Effector memory CD4-positive, alpha-beta T cell (primary cell): ENCODE results near the gene MINPP1.

Source experiments
- DNase-seq, 3 donors: peaks; one replicate each; pipeline ENCODE4 v3.0.0-alpha.2; 2020
- H3K27ac ChIP-seq: 2 replicates; pipeline ENCODE4 v1.7.0; 2013; ENCODE audit warnings: mild to moderate bottlenecking, low read length, moderate library complexity; ENCODE audit not compliant: insufficient read depth, poor library complexity, severe bottlenecking
- H3K27me3 ChIP-seq: replicated peaks from 2 replicates; pipeline ENCODE4 v1.7.0; 2013; ENCODE audit warnings: mild to moderate bottlenecking, low read length; ENCODE audit not compliant: insufficient read depth, control insufficient read depth, poor library complexity, severe bottlenecking
- H3K36me3 ChIP-seq: 2 replicates; pipeline ENCODE4 v1.7.0; 2013; ENCODE audit warnings: mild to moderate bottlenecking, low read length, moderate library complexity; ENCODE audit not compliant: control insufficient read depth, insufficient read depth
- H3K4me1 ChIP-seq: 2 replicates; pipeline ENCODE4 v1.7.0; 2013; ENCODE audit warnings: low read length, mild to moderate bottlenecking; ENCODE audit not compliant: control insufficient read depth, insufficient read depth, poor library complexity, severe bottlenecking
- H3K4me3 ChIP-seq: 2 replicates; pipeline ENCODE4 v1.7.0; 2013; ENCODE audit warnings: low read length, low read depth, mild to moderate bottlenecking; ENCODE audit not compliant: insufficient read depth, poor library complexity, severe bottlenecking
- H3K9me3 ChIP-seq: 2 replicates; pipeline ENCODE4 v1.7.0; 2013; ENCODE audit warnings: mild to moderate bottlenecking, low read length, moderate library complexity; ENCODE audit not compliant: control insufficient read depth

The MINPP1 gene

GRCh38 chr10:87544721-87545120 is 40.0 kb downstream of the MINPP1 start:
- Histone ChIP-seq H3K9me3 (peaks cover 4% of the 10 kb centered on the region), H3K27me3 (no peaks in the 10 kb centered on the region), H3K27ac (no peak overlapping the region), H3K4me1 (no peaks in the 10 kb centered on the region), H3K36me3 (peaks cover 17% of the 10 kb centered on the region), H3K4me3 (no peak overlapping the region)
- no peak for DNase-seq

GRCh38 chr10:87545783-87546182 is 41.1 kb downstream of the MINPP1 start:
- H3K4me3 ChIP-seq, result no peak overlapping the region
- peaks cover 17% of the 10 kb centered on the region for H3K36me3 ChIP-seq
- H3K27me3 ChIP-seq, result no peaks in the 10 kb centered on the region
- no peak overlapping the region for H3K27ac ChIP-seq
- H3K9me3 ChIP-seq, result peaks cover 4% of the 10 kb centered on the region
- no peaks in the 10 kb centered on the region for H3K4me1 ChIP-seq
- DNase-seq, result no peak

- H3K4me1 ChIP-seq, result no peaks in the 10 kb centered on the region
- H3K36me3 ChIP-seq, result peaks cover 14% of the 10 kb centered on the region
- H3K9me3 ChIP-seq, result peaks cover 4% of the 10 kb centered on the region
- H3K27me3 ChIP-seq, result no peaks in the 10 kb centered on the region
- H3K27ac ChIP-seq, result no peak overlapping the region
- DNase-seq, result no peak
- no peak overlapping the region for H3K4me3 ChIP-seq
Measured at GRCh38 chr10:87546210-87546609, 41.5 kb downstream of the MINPP1 start.

GRCh38 chr10:87546971-87547413 is 42.3 kb downstream of the MINPP1 start:
- Histone ChIP-seq H3K27me3 (no peaks in the 10 kb centered on the region), H3K9me3 (peaks cover 4% of the 10 kb centered on the region), H3K36me3 (peaks cover 12% of the 10 kb centered on the region), H3K4me1 (no peaks in the 10 kb centered on the region), H3K27ac (no peak overlapping the region), H3K4me3 (no peak overlapping the region)
- DNase-seq, result no peak

DNA sequence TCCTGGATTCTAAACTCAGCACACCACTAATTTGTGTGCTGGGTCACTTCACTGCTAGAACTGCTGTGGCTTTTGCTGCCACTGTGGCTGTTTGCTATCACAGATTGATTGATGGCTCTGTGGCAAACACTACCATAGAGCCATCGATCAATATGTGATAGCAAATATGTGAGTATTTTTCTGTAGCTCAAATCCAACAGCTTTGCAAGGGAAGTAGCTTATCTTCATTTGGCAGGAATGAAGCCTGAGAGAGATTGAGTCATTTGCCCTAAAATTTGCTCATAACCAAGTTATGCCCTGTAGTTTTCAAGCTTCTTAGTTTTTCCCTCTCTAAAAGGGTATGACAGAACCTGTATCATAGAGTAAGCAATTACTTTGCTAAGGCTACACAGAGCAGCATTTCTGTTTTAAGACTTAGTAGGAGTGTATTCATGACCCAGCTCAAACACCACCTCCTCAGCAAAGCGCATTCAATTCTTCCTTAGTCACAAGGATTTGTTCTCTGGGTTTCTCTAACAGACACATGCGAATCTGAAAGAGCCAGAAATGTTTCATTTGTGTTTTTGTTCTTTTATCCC is 43.1 kb downstream of the MINPP1 start:
- no peak overlapping the region for H3K27ac ChIP-seq
- DNase-seq, result no peak
- H3K36me3 ChIP-seq, result peaks cover 8% of the 10 kb centered on the region
- no peak overlapping the region for H3K4me3 ChIP-seq
- no peaks in the 10 kb centered on the region for H3K4me1 ChIP-seq
- peaks cover under 1% of the 10 kb centered on the region for H3K9me3 ChIP-seq
- H3K27me3 ChIP-seq, result no peaks in the 10 kb centered on the region

- H3K27me3 ChIP-seq, result no peaks in the 10 kb centered on the region
- no peaks in the 10 kb centered on the region for H3K4me1 ChIP-seq
- DNase-seq, result no peak
- no peak overlapping the region for H3K27ac ChIP-seq
- no peak overlapping the region for H3K4me3 ChIP-seq
- peaks cover 3% of the 10 kb centered on the region for H3K36me3 ChIP-seq
- no peaks in the 10 kb centered on the region for H3K9me3 ChIP-seq
Measured at GRCh38 chr10:87550741-87551140, 46.0 kb downstream of the MINPP1 start.

DNA sequence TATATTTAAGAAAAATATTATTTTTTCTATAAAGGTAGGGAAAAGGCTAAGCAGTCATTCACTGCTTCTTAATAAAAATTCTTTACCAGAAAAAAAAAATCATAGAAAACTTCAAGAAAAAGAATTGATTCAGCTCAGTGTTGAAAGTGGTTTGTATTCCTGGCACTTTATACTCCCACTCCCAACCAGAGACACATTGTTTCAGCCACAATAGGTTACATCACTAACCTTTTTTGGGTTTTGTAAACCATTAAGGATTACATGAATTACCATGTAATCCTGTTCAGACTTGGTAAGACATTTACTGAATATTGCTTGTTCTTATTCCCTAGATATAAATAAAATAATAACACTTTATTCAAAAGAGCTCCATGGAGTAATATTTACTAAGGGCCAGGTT is 46.6 kb downstream of the MINPP1 start:
- Histone ChIP-seq H3K27ac (no peak overlapping the region), H3K27me3 (no peaks in the 10 kb centered on the region), H3K9me3 (no peaks in the 10 kb centered on the region), H3K4me3 (no peak overlapping the region), H3K36me3 (peaks cover 3% of the 10 kb centered on the region), H3K4me1 (no peaks in the 10 kb centered on the region)
- no peak for DNase-seq

GRCh38 chr10:87552248-87552929 is 47.7 kb downstream of the MINPP1 start:
- Histone ChIP-seq H3K27ac (no peak overlapping the region), H3K36me3 (peaks cover 3% of the 10 kb centered on the region)

DNA sequence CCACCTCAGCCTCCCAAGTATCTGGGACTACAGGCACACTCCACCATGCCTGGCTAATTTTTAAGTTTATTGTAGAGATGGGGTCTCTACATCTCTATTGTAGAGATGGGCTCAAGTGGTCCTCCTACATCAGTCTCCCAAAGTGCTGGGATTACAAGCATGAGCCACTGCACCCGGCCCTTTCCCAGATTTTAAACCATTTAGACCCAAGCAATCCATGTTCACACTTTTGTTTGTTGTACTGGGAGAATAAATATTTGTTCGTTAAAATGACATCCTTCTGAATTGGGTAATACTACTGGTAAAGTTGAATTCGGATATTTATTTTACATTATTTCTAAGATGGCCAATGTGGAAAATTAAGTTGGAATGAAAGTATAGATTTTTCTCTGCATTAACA is 52.7 kb downstream of the MINPP1 start:
- H3K4me3 ChIP-seq, result no peak overlapping the region
- H3K36me3 ChIP-seq, result peaks cover 3% of the 10 kb centered on the region
- no peaks in the 10 kb centered on the region for H3K9me3 ChIP-seq
- no peaks in the 10 kb centered on the region for H3K27me3 ChIP-seq
- no peak overlapping the region for H3K27ac ChIP-seq
- H3K4me1 ChIP-seq, result no peaks in the 10 kb centered on the region
- no peak for DNase-seq

More at GRCh38 chr10:87552248-87552929, 47.7 kb downstream of the MINPP1 start:
- H3K9me3 ChIP-seq, result no peaks in the 10 kb centered on the region
- no peaks in the 10 kb centered on the region for H3K27me3 ChIP-seq
- DNase-seq, result no peak
- no peak overlapping the region for H3K4me3 ChIP-seq
- H3K4me1 ChIP-seq, result no peaks in the 10 kb centered on the region

GRCh38 chr10:87558333-87558732 is 53.6 kb downstream of the MINPP1 start:
- Histone ChIP-seq H3K9me3 (no peaks in the 10 kb centered on the region), H3K36me3 (no peaks in the 10 kb centered on the region), H3K4me3 (no peak overlapping the region), H3K27me3 (no peaks in the 10 kb centered on the region), H3K4me1 (no peaks in the 10 kb centered on the region), H3K27ac (no peak overlapping the region)
- DNase-seq, result no peak
